ENCODE measurements around the gene BRD7.

DNA sequence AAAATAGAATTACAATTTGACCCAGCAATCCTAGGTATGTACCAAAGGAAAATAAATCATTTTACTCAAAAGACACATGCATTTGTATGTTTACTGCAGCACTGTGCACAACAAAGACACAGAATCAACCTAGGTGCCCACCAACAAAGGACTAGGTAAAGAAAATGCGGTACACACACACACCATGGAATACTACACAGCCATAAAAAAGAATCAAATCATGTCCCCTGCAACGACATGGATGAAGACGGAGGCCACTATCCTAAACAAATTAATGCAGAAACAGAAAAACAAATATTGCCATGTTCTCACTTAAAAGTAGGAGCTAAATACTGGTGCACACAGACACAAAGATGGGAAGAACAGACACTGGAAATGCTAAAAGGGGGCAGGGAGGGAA, 36.2 kb downstream of the BRD7 start:
- TF ChIP-seq NR3C1 (IDR thresholded peaks at IDR 0.05) (no peak), EP300 (IDR thresholded peaks at IDR 0.05) (no peak), HEYL (CRISPR knock-in tag; IDR thresholded peaks at IDR 0.05) (no peak), ZFP36 (IDR thresholded peaks at IDR 0.05; ENCODE audit: borderline replicate concordance, partially characterized antibody) (no peak), TP53 (CRISPR knock-in tag; IDR thresholded peaks at IDR 0.05) (no peak), POLR2A (IDR thresholded peaks at IDR 0.05; ENCODE audit: low read length) (no peak), RFX5 (IDR thresholded peaks at IDR 0.05) (no peak)
- TF ChIP-seq, protein P1, sequence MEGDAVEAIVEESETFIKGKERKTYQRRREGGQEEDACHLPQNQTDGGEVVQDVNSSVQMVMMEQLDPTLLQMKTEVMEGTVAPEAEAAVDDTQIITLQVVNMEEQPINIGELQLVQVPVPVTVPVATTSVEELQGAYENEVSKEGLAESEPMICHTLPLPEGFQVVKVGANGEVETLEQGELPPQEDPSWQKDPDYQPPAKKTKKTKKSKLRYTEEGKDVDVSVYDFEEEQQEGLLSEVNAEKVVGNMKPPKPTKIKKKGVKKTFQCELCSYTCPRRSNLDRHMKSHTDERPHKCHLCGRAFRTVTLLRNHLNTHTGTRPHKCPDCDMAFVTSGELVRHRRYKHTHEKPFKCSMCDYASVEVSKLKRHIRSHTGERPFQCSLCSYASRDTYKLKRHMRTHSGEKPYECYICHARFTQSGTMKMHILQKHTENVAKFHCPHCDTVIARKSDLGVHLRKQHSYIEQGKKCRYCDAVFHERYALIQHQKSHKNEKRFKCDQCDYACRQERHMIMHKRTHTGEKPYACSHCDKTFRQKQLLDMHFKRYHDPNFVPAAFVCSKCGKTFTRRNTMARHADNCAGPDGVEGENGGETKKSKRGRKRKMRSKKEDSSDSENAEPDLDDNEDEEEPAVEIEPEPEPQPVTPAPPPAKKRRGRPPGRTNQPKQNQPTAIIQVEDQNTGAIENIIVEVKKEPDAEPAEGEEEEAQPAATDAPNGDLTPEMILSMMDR (IDR thresholded peaks at IDR 0.05) = no peak
- TF ChIP-seq, protein P2, sequence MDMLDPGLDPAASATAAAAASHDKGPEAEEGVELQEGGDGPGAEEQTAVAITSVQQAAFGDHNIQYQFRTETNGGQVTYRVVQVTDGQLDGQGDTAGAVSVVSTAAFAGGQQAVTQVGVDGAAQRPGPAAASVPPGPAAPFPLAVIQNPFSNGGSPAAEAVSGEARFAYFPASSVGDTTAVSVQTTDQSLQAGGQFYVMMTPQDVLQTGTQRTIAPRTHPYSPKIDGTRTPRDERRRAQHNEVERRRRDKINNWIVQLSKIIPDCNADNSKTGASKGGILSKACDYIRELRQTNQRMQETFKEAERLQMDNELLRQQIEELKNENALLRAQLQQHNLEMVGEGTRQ (IDR thresholded peaks at IDR 0.05) = no peak
- TF ChIP-seq, protein P3, sequence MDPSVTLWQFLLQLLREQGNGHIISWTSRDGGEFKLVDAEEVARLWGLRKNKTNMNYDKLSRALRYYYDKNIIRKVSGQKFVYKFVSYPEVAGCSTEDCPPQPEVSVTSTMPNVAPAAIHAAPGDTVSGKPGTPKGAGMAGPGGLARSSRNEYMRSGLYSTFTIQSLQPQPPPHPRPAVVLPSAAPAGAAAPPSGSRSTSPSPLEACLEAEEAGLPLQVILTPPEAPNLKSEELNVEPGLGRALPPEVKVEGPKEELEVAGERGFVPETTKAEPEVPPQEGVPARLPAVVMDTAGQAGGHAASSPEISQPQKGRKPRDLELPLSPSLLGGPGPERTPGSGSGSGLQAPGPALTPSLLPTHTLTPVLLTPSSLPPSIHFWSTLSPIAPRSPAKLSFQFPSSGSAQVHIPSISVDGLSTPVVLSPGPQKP (IDR thresholded peaks at IDR 0.05; ENCODE audit: low read depth, low read length) = no peak

All from A549 (cell line).